Measurements from ENCODE around the gene MINDY3. TPM values are rescaled to one million over a fixed set of nuclear protein-coding genes. Genes with fewer than 3 reads are reported as not detected.
A peak's percentile ranks its signal among the peaks of the same experiment; 100 is the strongest.

The MINDY3 gene
- total RNA-seq, 2 donors from 2014 or later = 23.3 to 30.5 TPM

GRCh38 chr10:15748126-15748525, 112.2 kb downstream of the MINDY3 start:
- WGBS = 80% methylated on average over 3 of the region's 3 CpGs
- Histone ChIP-seq H3K4me1 (replicated peaks) (no peaks in the 10 kb centered on the region), H3K4me3 (no peak overlapping the region), H3K36me3 (no peaks in the 10 kb centered on the region), H3K27me3 (replicated peaks; ENCODE audit: insufficient read depth) (no peaks in the 10 kb centered on the region), H3K27ac (no peak overlapping the region), H3K9me3 (no peaks in the 10 kb centered on the region)
- TF ChIP-seq POLR2A (IDR thresholded peaks at IDR 0.05) = no peak
- no peak for TF ChIP-seq POLR2AphosphoS5 (IDR thresholded peaks at IDR 0.05)
- no peak for TF ChIP-seq CTCF (IDR thresholded peaks at IDR 0.05)
- DNase-seq (ENCODE audit: low spot score) = no peak
- intact Hi-C loops (cut with DNase I) = no loop called here

GRCh38 chr10:15747632-15748031, 112.7 kb downstream of the MINDY3 start:
- H3K4me1 ChIP-seq (replicated peaks) = no peaks in the 10 kb centered on the region
- H3K27me3 ChIP-seq (replicated peaks; ENCODE audit: insufficient read depth) = no peaks in the 10 kb centered on the region
- H3K4me3 ChIP-seq = no peak overlapping the region
- WGBS = 80% methylated on average over 3 of the region's 3 CpGs
- DNase-seq (ENCODE audit: low spot score) = no peak
- H3K9me3 ChIP-seq = no peaks in the 10 kb centered on the region
- intact Hi-C loops (cut with DNase I) = no loop called here
- TF ChIP-seq POLR2A (IDR thresholded peaks at IDR 0.05) (no peak), CTCF (IDR thresholded peaks at IDR 0.05) (no peak), POLR2AphosphoS5 (IDR thresholded peaks at IDR 0.05) (no peak)
- H3K27ac ChIP-seq = no peak overlapping the region
- no peaks in the 10 kb centered on the region for H3K36me3 ChIP-seq

- Histone ChIP-seq H3K27ac (no peak overlapping the region), H3K9me3 (no peaks in the 10 kb centered on the region), H3K4me1 (replicated peaks) (no peaks in the 10 kb centered on the region), H3K4me3 (no peak overlapping the region), H3K27me3 (replicated peaks; ENCODE audit: insufficient read depth) (no peaks in the 10 kb centered on the region), H3K36me3 (no peaks in the 10 kb centered on the region)
- no peak for DNase-seq (ENCODE audit: low spot score)
- intact Hi-C loops (cut with DNase I) = no loop called here
- TF ChIP-seq POLR2AphosphoS5 (IDR thresholded peaks at IDR 0.05) (no peak), CTCF (IDR thresholded peaks at IDR 0.05) (no peak), POLR2A (IDR thresholded peaks at IDR 0.05) (no peak)
- 78% methylated on average over 1 of the region's 1 CpG for WGBS
Measured at GRCh38 chr10:15745751-15746150, 114.6 kb downstream of the MINDY3 start.

GRCh38 chr10:15744217-15744865, 116.0 kb downstream of the MINDY3 start:
- Histone ChIP-seq H3K27ac (no peak overlapping the region), H3K27me3 (replicated peaks; ENCODE audit: insufficient read depth) (no peaks in the 10 kb centered on the region), H3K9me3 (no peaks in the 10 kb centered on the region), H3K36me3 (no peaks in the 10 kb centered on the region), H3K4me1 (replicated peaks) (no peaks in the 10 kb centered on the region), H3K4me3 (no peak overlapping the region)
- no peak for TF ChIP-seq POLR2A (IDR thresholded peaks at IDR 0.05)
- TF ChIP-seq CTCF (IDR thresholded peaks at IDR 0.05) = peak in 3 of 4 experiments; percentile 16 to 32 (median 18)
- no peak for TF ChIP-seq POLR2AphosphoS5 (IDR thresholded peaks at IDR 0.05)
- 60% methylated on average over 7 of the region's 7 CpGs for WGBS
- DNase-seq (ENCODE audit: low spot score) = no peak
- intact Hi-C loops (cut with DNase I) = no loop called here

- no peak for DNase-seq (ENCODE audit: low spot score)
- H3K27me3 ChIP-seq (replicated peaks; ENCODE audit: insufficient read depth) = no peaks in the 10 kb centered on the region
- H3K36me3 ChIP-seq = no peaks in the 10 kb centered on the region
- H3K27ac ChIP-seq = no peak overlapping the region
- H3K9me3 ChIP-seq = no peaks in the 10 kb centered on the region
- no peaks in the 10 kb centered on the region for H3K4me1 ChIP-seq (replicated peaks)
- intact Hi-C loops (cut with DNase I) = no loop called here
- H3K4me3 ChIP-seq = no peak overlapping the region
- TF ChIP-seq POLR2AphosphoS5 (IDR thresholded peaks at IDR 0.05) (no peak), CTCF (IDR thresholded peaks at IDR 0.05) (no peak), POLR2A (IDR thresholded peaks at IDR 0.05) (no peak)
- WGBS = 83% methylated on average over 2 of the region's 2 CpGs
Measured at GRCh38 chr10:15743443-15743842, 116.9 kb downstream of the MINDY3 start.
